HEK293T (cell line): ENCODE results near the gene KLRK1.
"Not testable (repeated sequence)": the region's sequence is repeated elsewhere in the genome, so short reads cannot be mapped to it uniquely, and the experiment has no call there.

Source experiments
- CTCF ChIA-PET: fragments of 350-600 bp; formaldehyde crosslinking; extraction: SDS; loops from one replicate; lab custom pipeline; 2021; ENCODE audit warnings: antibody characterized with exemption, inconsistent platforms; lab: Yijun Ruan, JAX
- POLR2A ChIA-PET: fragments of 350-600 bp; formaldehyde crosslinking; extraction: SDS; loops from one replicate; lab custom pipeline; 2020; ENCODE audit warnings: antibody characterized with exemption, inconsistent platforms; lab: Yijun Ruan, JAX
- DNase-seq: peaks from one replicate; pipeline ENCODE4 v3.0.0; 2012; ENCODE audit warnings: mixed read lengths; ENCODE audit errors: extremely low spot score
- ARNT ChIP-seq: fragments of 450-650 bp; IDR thresholded peaks from 2 replicates; pipeline ENCODE4 v1.6.1; 2017; ENCODE audit warnings: mild to moderate bottlenecking
- BHLHE40 ChIP-seq: fragments of 450-650 bp; IDR thresholded peaks from 2 replicates; pipeline ENCODE4 v1.6.1; 2016; ENCODE audit warnings: mild to moderate bottlenecking, moderate library complexity, borderline replicate concordance
- CTBP1 ChIP-seq: fragments of 450-650 bp; IDR thresholded peaks from 2 replicates; pipeline ENCODE4 v1.6.1; 2016; ENCODE audit warnings: borderline replicate concordance
- ELF4 ChIP-seq: fragments of 450-650 bp; IDR thresholded peaks from 2 replicates; pipeline ENCODE4 v1.6.1; 2017; ENCODE audit warnings: antibody characterized with exemption
- FOXA1 ChIP-seq: fragments of 450-650 bp; IDR thresholded peaks from 2 replicates; pipeline ENCODE4 v1.6.1; 2016; ENCODE audit warnings: mild to moderate bottlenecking
- FOXK2 ChIP-seq: fragments of 450-650 bp; IDR thresholded peaks from 2 replicates; pipeline ENCODE4 v1.6.1; 2016; ENCODE audit warnings: mild to moderate bottlenecking
- FOXM1 ChIP-seq: fragments of 450-650 bp; IDR thresholded peaks from 2 replicates; pipeline ENCODE4 v1.6.1; 2017; ENCODE audit warnings: mild to moderate bottlenecking, borderline replicate concordance
- HDGF ChIP-seq: fragments of 450-650 bp; IDR thresholded peaks from 2 replicates; pipeline ENCODE4 v1.6.1; 2017; ENCODE audit warnings: antibody characterized with exemption, borderline replicate concordance
- L3MBTL2 ChIP-seq: fragments of 450-650 bp; conservative IDR thresholded peaks from 2 replicates; pipeline ENCODE4 v1.6.1; 2016; ENCODE audit warnings: mild to moderate bottlenecking
- LEF1 ChIP-seq: fragments of 450-650 bp; IDR thresholded peaks from 2 replicates; pipeline ENCODE4 v1.6.1; 2017; ENCODE audit warnings: mild to moderate bottlenecking, borderline replicate concordance
- NFRKB ChIP-seq: fragments of 450-650 bp; IDR thresholded peaks from 2 replicates; pipeline ENCODE4 v1.6.1; 2016; ENCODE audit warnings: mild to moderate bottlenecking, moderate library complexity
- PKNOX1 ChIP-seq: fragments of 450-650 bp; IDR thresholded peaks from 2 replicates; pipeline ENCODE4 v1.6.1; 2016
- SP1 ChIP-seq: fragments of 450-650 bp; IDR thresholded peaks from 2 replicates; pipeline ENCODE4 v1.6.1; 2017
- SUZ12 ChIP-seq: fragments of 450-650 bp; IDR thresholded peaks from 2 replicates; pipeline ENCODE4 v1.6.1; 2016; ENCODE audit warnings: mild to moderate bottlenecking
- TARDBP ChIP-seq: fragments of 450-650 bp; IDR thresholded peaks from 2 replicates; pipeline ENCODE4 v1.6.1; 2016
- ZNF384 ChIP-seq: fragments of 450-650 bp; IDR thresholded peaks from 2 replicates; pipeline ENCODE4 v1.6.1; 2016

Gene KLRK1

GRCh38 chr12:10406725-10407124, 16.9 kb upstream of the KLRK1 start:
- ChIA-PET CTCF (no interaction called here), POLR2A (interaction anchor here (0.9 kb wide), 1 partner anchor 43 kb away, joined by 3 read pairs; no protein-coding TSS in a partner anchor)
- no peak for DNase-seq
- TF ChIP-seq BHLHE40: no peak
- no peak for TF ChIP-seq PKNOX1
- TF ChIP-seq FOXA1: no peak
- no peak for TF ChIP-seq TARDBP
- TF ChIP-seq SUZ12: no peak
- no peak for TF ChIP-seq LEF1
- TF ChIP-seq L3MBTL2: no peak
- TF ChIP-seq FOXK2: no peak
- no peak for TF ChIP-seq FOXM1
- TF ChIP-seq HDGF: no peak
- TF ChIP-seq ARNT: no peak
- TF ChIP-seq SP1: no peak
- no peak for TF ChIP-seq ELF4
- no peak for TF ChIP-seq ZNF384
- no peak for TF ChIP-seq NFRKB
- no peak for TF ChIP-seq CTBP1

GRCh38 chr12:10405294-10405693, 15.5 kb upstream of the KLRK1 start:
- ChIA-PET POLR2A (no interaction called here), CTCF (no interaction called here)
- TF ChIP-seq CTBP1 (no peak), FOXA1 (no peak), SUZ12 (no peak), HDGF (no peak), L3MBTL2 (no peak), FOXK2 (no peak), FOXM1 (no peak), SP1 (no peak), ZNF384 (no peak), ARNT (no peak)
- no peak for DNase-seq

GRCh38 chr12:10404798-10405197, 15.0 kb upstream of the KLRK1 start:
- ChIA-PET CTCF (no interaction called here), POLR2A (no interaction called here)
- TF ChIP-seq SP1 (no peak), BHLHE40 (no peak), NFRKB (no peak), ZNF384 (no peak), TARDBP (no peak), FOXA1 (no peak), PKNOX1 (no peak), ARNT (no peak), LEF1 (no peak), SUZ12 (no peak), HDGF (no peak), CTBP1 (no peak), ELF4 (no peak), L3MBTL2 (no peak), FOXM1 (no peak)
- no peak for DNase-seq

- CTCF ChIA-PET: interaction anchor here (0.7 kb wide), 1 partner anchor 1181 kb away, joined by 3 read pairs; no protein-coding TSS in a partner anchor
- no peak for DNase-seq
- no peak for TF ChIP-seq FOXA1
- TF ChIP-seq LEF1: no peak
- no peak for TF ChIP-seq SP1
- TF ChIP-seq NFRKB: no peak
- no peak for TF ChIP-seq BHLHE40
- TF ChIP-seq ZNF384: no peak
- TF ChIP-seq TARDBP: no peak
- no peak for TF ChIP-seq ELF4
- no peak for TF ChIP-seq ARNT
- no peak for TF ChIP-seq SUZ12
- no peak for TF ChIP-seq HDGF
- no peak for TF ChIP-seq FOXK2
- TF ChIP-seq PKNOX1: no peak
- no peak for TF ChIP-seq L3MBTL2
- no peak for TF ChIP-seq FOXM1
- POLR2A ChIA-PET: interaction anchor here (1.2 kb wide), 1 partner anchor 36 kb away, joined by 3 read pairs; no protein-coding TSS in a partner anchor
These were observed 11.0 kb upstream of the KLRK1 start for GRCh38 chr12:10400829-10401228.

- no peak for DNase-seq
- ChIA-PET CTCF (no interaction called here), POLR2A (no interaction called here)
- TF ChIP-seq ZNF384 (no peak), PKNOX1 (no peak)
These were observed 8.3 kb upstream of the KLRK1 start for GRCh38 chr12:10398168-10398567.

- DNase-seq: no peak
- ChIA-PET CTCF (no interaction called here), POLR2A (interaction anchor here (1.3 kb wide), 1 partner anchor 32 kb away, joined by 7 read pairs; no protein-coding TSS in a partner anchor)
- TF ChIP-seq FOXA1: no peak
- TF ChIP-seq TARDBP: no peak
- no peak for TF ChIP-seq SUZ12
- no peak for TF ChIP-seq BHLHE40
- TF ChIP-seq L3MBTL2: no peak
- no peak for TF ChIP-seq PKNOX1
- no peak for TF ChIP-seq CTBP1
- TF ChIP-seq ZNF384: no peak
- TF ChIP-seq LEF1: no peak
- TF ChIP-seq FOXK2: no peak
- no peak for TF ChIP-seq ARNT
These were observed 7.5 kb upstream of the KLRK1 start for GRCh38 chr12:10397296-10397695.

- not testable (repeated sequence) for DNase-seq
- ChIA-PET CTCF (interaction anchor here (0.6 kb wide), 1 partner anchor 31 kb away, joined by 3 read pairs; no protein-coding TSS in a partner anchor), POLR2A (interaction anchor here (1.0 to 1.1 kb wide), 3 partner anchors 16 to 35 kb away, joined by 3 to 9 read pairs (median 3); no protein-coding TSS in a partner anchor)
These were observed 6.3 kb upstream of the KLRK1 start for GRCh38 chr12:10396176-10396575.
